A673 (cell line): ENCODE data around the gene LAMB4.

Experiments
- CTCF ChIP-seq: fragments of 300-800, 200-600 bp; sonication (generic); conservative IDR thresholded peaks from 2 replicates; pipeline ENCODE4 v1.5.1; 2017; ENCODE audit warnings: low read depth, mild to moderate bottlenecking, antibody characterized with exemption, low read length, moderate library complexity, mixed read lengths
- EZH2 ChIP-seq: fragments of 200-600 bp; sonication (generic); IDR thresholded peaks from 2 replicates; pipeline ENCODE4 v1.6.1; 2017; ENCODE audit warnings: borderline replicate concordance, low read depth, mild to moderate bottlenecking, mixed read lengths, antibody characterized with exemption, low read length; ENCODE audit not compliant: poor library complexity, severe bottlenecking

- TF ChIP-seq CTCF (no peak), EZH2 (no peak)
Observed at GRCh38 chr7:107995184-107996071, 134.7 kb downstream of the LAMB4 start.
